ENCODE results near the gene TBCC.

DNA sequence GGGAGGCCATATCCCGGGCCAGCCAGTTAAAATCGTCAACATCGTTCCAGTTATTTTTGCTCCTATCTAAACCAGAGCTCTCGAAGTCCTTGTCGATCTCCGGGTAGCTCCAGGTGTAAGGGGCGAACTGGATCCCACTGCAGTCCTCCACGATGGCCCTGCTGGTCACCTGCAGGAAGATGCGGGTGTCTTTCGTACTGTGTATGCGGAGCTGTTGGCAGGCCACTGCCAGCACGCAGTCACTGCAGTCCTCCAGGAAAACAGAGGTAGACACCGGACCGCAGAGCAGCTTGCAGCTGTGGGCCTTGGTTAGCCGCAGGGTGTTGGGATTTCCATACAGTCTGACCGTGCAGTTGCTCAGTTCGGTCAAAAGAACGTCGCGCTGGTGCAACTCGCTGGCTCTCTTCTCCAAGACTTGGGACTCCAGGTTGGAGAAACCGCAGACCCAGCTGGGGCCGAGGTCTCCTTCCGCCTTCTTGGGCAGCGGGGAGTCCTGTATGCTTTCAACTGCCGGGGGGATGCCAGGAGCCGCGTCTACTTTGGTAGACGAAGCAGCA, 742 bp downstream of the TBCC start:
- TF ChIP-seq, protein P1, sequence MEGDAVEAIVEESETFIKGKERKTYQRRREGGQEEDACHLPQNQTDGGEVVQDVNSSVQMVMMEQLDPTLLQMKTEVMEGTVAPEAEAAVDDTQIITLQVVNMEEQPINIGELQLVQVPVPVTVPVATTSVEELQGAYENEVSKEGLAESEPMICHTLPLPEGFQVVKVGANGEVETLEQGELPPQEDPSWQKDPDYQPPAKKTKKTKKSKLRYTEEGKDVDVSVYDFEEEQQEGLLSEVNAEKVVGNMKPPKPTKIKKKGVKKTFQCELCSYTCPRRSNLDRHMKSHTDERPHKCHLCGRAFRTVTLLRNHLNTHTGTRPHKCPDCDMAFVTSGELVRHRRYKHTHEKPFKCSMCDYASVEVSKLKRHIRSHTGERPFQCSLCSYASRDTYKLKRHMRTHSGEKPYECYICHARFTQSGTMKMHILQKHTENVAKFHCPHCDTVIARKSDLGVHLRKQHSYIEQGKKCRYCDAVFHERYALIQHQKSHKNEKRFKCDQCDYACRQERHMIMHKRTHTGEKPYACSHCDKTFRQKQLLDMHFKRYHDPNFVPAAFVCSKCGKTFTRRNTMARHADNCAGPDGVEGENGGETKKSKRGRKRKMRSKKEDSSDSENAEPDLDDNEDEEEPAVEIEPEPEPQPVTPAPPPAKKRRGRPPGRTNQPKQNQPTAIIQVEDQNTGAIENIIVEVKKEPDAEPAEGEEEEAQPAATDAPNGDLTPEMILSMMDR (IDR thresholded peaks at IDR 0.05; ENCODE audit: control extremely low read depth in 1 of 3, insufficient read depth in 1 of 3, low read depth in 1 of 3, low read length in 3 of 3) = no peak
- TF ChIP-seq CEBPB (IDR thresholded peaks at IDR 0.05; ENCODE audit: low read depth, low read length) (no peak), HDAC6 (IDR thresholded peaks at IDR 0.05; ENCODE audit: low read depth, low read length) (no peak), POLR2AphosphoS5 (IDR thresholded peaks at IDR 0.05; ENCODE audit: low read depth, low read length) (no peak), TEAD4 (IDR thresholded peaks at IDR 0.05; ENCODE audit: low read depth, low read length) (no peak), RAD21 (IDR thresholded peaks at IDR 0.05 in 1 of 2, conservative IDR thresholded peaks at IDR 0.05 in 1 of 2; ENCODE audit: low read depth in 2 of 2, low read length in 2 of 2) (no peak), SP1 (IDR thresholded peaks at IDR 0.05; ENCODE audit: low read depth, low read length) (no peak), ZNF274 (IDR thresholded peaks at IDR 0.05; ENCODE audit: borderline replicate concordance, extremely low read depth, low read length) (no peak), JUN (IDR thresholded peaks at IDR 0.05; ENCODE audit: low read depth, low read length) (no peak), EZH2 (IDR thresholded peaks at IDR 0.05; ENCODE audit: low read depth, low read length, severe bottlenecking) (no peak), SUZ12 (IDR thresholded peaks at IDR 0.05; ENCODE audit: low read length) (no peak), KDM4A (IDR thresholded peaks at IDR 0.05; ENCODE audit: low read depth, low read length, severe bottlenecking) (no peak), NRF1 (IDR thresholded peaks at IDR 0.05; ENCODE audit: low read depth, low read length) (no peak)
- TF ChIP-seq, protein P2, sequence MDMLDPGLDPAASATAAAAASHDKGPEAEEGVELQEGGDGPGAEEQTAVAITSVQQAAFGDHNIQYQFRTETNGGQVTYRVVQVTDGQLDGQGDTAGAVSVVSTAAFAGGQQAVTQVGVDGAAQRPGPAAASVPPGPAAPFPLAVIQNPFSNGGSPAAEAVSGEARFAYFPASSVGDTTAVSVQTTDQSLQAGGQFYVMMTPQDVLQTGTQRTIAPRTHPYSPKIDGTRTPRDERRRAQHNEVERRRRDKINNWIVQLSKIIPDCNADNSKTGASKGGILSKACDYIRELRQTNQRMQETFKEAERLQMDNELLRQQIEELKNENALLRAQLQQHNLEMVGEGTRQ (IDR thresholded peaks at IDR 0.05; ENCODE audit: low read length) = no peak
